ENCODE data around the gene CNOT3. TPM values are rescaled to one million over a fixed set of nuclear protein-coding genes. Genes with fewer than 3 reads are reported as not detected.
A peak's percentile ranks its signal among the peaks of the same experiment; 100 is the strongest.

The CNOT3 gene
- total and polyA plus RNA-seq, 2 experiments from 2014 or later, result 12.0 to 50.1 TPM

DNA sequence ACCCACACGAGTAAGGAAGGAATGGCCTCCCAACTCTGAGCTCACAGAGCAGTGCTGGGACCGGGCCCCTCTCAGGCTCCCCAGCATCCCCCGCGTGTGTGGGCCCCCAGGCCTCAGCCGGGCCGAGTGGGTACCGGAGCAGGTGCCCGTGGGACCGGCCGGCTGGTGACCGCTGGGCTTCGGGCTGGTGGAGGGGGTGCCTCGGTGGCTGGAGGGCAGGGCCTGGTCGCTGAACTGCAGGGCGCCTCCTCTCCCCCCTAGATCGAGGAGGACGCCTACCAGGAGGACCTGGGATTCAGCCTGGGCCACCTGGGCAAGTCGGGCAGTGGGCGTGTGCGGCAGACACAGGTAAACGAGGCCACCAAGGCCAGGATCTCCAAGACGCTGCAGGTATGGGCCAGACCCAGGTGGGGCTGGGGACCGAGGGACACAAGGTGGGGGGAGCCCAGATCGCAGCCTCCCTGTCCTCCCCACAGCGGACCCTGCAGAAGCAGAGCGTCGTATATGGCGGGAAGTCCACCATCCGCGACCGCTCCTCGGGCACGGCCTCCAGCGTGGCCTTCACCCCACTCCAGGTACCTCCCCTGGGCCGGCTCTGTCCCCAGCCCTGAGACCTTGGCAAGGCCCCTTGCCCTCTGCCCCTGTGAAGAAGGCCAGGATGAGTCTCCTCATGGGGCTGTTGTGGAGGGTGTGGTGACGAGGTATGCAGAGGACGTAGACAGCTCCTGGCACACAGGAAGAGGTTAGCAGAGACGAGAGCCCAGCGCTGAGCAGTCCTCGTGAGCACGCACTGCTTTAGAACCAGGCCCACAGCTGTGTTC lies 8.6 kb upstream of the CNOT3 start:
- DNase-seq (ENCODE audit: low spot score), result no peak
- H3K4me1 ChIP-seq (ENCODE audit: insufficient read depth), result no peaks in the 10 kb centered on the region
- no peak overlapping the region for H3K4me2 ChIP-seq
- no peaks in the 10 kb centered on the region for H3K9me3 ChIP-seq (ENCODE audit: low read depth)
- no peaks in the 10 kb centered on the region for H3K9me2 ChIP-seq (replicated peaks; ENCODE audit: insufficient read depth)
- no peak overlapping the region for H3K4me3 ChIP-seq
- H3K36me3 ChIP-seq (replicated peaks; ENCODE audit: insufficient read depth, low read depth), result no peaks in the 10 kb centered on the region
- no peak overlapping the region for H3K27ac ChIP-seq
- H4K20me1 ChIP-seq (ENCODE audit: insufficient read depth, poor library complexity, severe bottlenecking), result no peaks in the 10 kb centered on the region
- no peaks in the 10 kb centered on the region for H3K27me3 ChIP-seq
- WGBS (ENCODE audit: low lambda C conversion rate, missing lambda C conversion rate), result 98% methylated on average over 31 of the region's 41 CpGs
- no peaks in the 10 kb centered on the region for H3K79me2 ChIP-seq
- TF ChIP-seq CTCF (IDR thresholded peaks at IDR 0.05; ENCODE audit: poor library complexity) (no peak), EZH2 (IDR thresholded peaks at IDR 0.05; ENCODE audit: borderline replicate concordance) (no peak), EZH2phosphoT487 (IDR thresholded peaks at IDR 0.05; ENCODE audit: low read depth, severe bottlenecking, unreplicated experiment) (no peak)
- no peak overlapping the region for H2AFZ ChIP-seq

GRCh38 chr19:54129617-54129996 lies 8.0 kb upstream of the CNOT3 start:
- Histone ChIP-seq H3K4me3 (no peak overlapping the region), H3K4me1 (ENCODE audit: insufficient read depth) (no peaks in the 10 kb centered on the region), H3K27me3 (no peaks in the 10 kb centered on the region), H4K20me1 (ENCODE audit: insufficient read depth, poor library complexity, severe bottlenecking) (no peaks in the 10 kb centered on the region), H3K36me3 (replicated peaks; ENCODE audit: insufficient read depth, low read depth) (no peaks in the 10 kb centered on the region), H3K9me2 (replicated peaks; ENCODE audit: insufficient read depth) (no peaks in the 10 kb centered on the region), H3K4me2 (no peak overlapping the region), H3K9me3 (ENCODE audit: low read depth) (no peaks in the 10 kb centered on the region), H3K27ac (no peak overlapping the region), H2AFZ (no peak overlapping the region), H3K79me2 (no peaks in the 10 kb centered on the region)
- no peak for TF ChIP-seq EZH2 (IDR thresholded peaks at IDR 0.05; ENCODE audit: borderline replicate concordance)
- TF ChIP-seq EZH2phosphoT487 (IDR thresholded peaks at IDR 0.05; ENCODE audit: low read depth, severe bottlenecking, unreplicated experiment), result no peak
- no peak for TF ChIP-seq CTCF (IDR thresholded peaks at IDR 0.05; ENCODE audit: poor library complexity)
- WGBS (ENCODE audit: low lambda C conversion rate, missing lambda C conversion rate), result 98% methylated on average over 20 of the region's 20 CpGs
- no peak for DNase-seq (ENCODE audit: low spot score)

DNA sequence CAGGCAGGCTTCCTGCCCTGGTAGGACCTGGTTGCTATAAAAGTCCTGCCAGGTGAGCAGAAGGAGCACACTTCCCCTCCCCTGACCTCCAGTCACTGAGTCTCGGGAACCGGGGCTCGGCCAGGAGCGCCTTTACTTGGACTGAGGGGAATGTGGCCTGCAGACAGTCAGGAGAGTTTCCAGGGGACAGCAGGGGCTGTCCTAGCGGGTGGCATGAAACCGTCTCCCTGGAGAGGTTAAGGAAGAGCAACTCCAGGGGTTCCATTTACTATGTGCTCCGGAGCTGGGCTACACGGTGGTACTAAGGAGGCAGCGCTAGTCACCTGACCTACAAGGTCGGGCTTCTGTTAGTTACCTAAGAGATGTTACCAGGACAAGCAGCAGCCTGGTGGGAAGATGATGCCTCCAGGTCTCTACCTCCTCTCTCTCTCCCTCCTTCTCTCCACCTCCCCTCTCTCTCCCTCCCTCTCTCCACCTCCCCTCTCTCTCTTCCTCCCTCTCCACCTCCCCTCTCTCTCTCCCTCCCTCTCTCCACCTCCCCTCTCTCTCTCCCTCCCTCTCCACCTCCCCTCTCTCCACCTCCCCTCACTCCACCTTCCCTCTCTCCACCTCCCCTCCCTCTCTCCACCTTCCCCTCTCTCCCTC lies 4.1 kb upstream of the CNOT3 start:
- 90% methylated on average over 10 of the region's 10 CpGs for WGBS (ENCODE audit: low lambda C conversion rate, missing lambda C conversion rate)
- H3K27me3 ChIP-seq, result no peaks in the 10 kb centered on the region
- no peaks in the 10 kb centered on the region for H3K9me2 ChIP-seq (replicated peaks; ENCODE audit: insufficient read depth)
- H2AFZ ChIP-seq, result no peak overlapping the region
- no peaks in the 10 kb centered on the region for H3K9me3 ChIP-seq (ENCODE audit: low read depth)
- no peaks in the 10 kb centered on the region for H3K36me3 ChIP-seq (replicated peaks; ENCODE audit: insufficient read depth, low read depth)
- no peak for TF ChIP-seq EZH2phosphoT487 (IDR thresholded peaks at IDR 0.05; ENCODE audit: low read depth, severe bottlenecking, unreplicated experiment)
- no peak for TF ChIP-seq CTCF (IDR thresholded peaks at IDR 0.05; ENCODE audit: poor library complexity)
- TF ChIP-seq EZH2 (IDR thresholded peaks at IDR 0.05; ENCODE audit: borderline replicate concordance), result no peak
- no peak overlapping the region for H3K27ac ChIP-seq
- no peak overlapping the region for H3K4me3 ChIP-seq
- peaks cover 7% of the 10 kb centered on the region for H3K4me1 ChIP-seq (ENCODE audit: insufficient read depth)
- H3K79me2 ChIP-seq, result peaks cover 8% of the 10 kb centered on the region
- DNase-seq (ENCODE audit: low spot score), result peak; percentile 94
- no peak overlapping the region for H3K4me2 ChIP-seq
- H4K20me1 ChIP-seq (ENCODE audit: insufficient read depth, poor library complexity, severe bottlenecking), result peaks cover 4% of the 10 kb centered on the region
